Astrocyte (in vitro differentiated cells and primary cell): Measurements from ENCODE around the gene RXFP1.

ENCODE experiments used
- CTCF ChIP-seq: IDR thresholded peaks from 2 replicates; pipeline ENCODE4 v1.5.1; 2011; ENCODE audit warnings: low read depth, mild to moderate bottlenecking, inconsistent platforms, low read length, moderate library complexity; ENCODE audit not compliant: insufficient read depth
- EZH2 ChIP-seq: IDR thresholded peaks from 2 replicates; pipeline ENCODE4 v1.6.1; 2012; ENCODE audit warnings: mild to moderate bottlenecking, low read length, inconsistent platforms; ENCODE audit not compliant: insufficient read depth

GRCh38 chr4:158599765-158600498 is 78.2 kb downstream of the RXFP1 start:
- TF ChIP-seq CTCF (no peak), EZH2 (no peak)
